Stimulated activated CD4-positive, alpha-beta T cell treated with anti-CD3 and anti-CD28 coated beads, Interleukin-2, amount 100 ng/mL, for 24 hours (primary cell): ENCODE data around the gene GALT.

Experiments
- DNase-seq, 2 donors: peaks; one replicate each; pipeline ENCODE4 v3.0.0-alpha.2; 2020

The GALT gene

GRCh38 chr9:34646211-34647083 lies at the start of gene GALT:
Gene GALT (plus strand): TSS chr9:34646675. CDS start chr9:34646705, 30 bp downstream.
- DNase-seq = peak; percentile 99

GRCh38 chr9:34599546-34599945 lies 46.9 kb upstream of the GALT start:
- no peak for DNase-seq

- no peak for DNase-seq
These were observed 45.6 kb upstream of the GALT start for GRCh38 chr9:34600908-34601307.

GRCh38 chr9:34601937-34602573 lies 44.4 kb upstream of the GALT start:
- no peak for DNase-seq

GRCh38 chr9:34603610-34604231 lies 42.8 kb upstream of the GALT start:
- peak; percentile 87 to 88 for DNase-seq

- DNase-seq = no peak
These were observed 40.3 kb upstream of the GALT start for GRCh38 chr9:34606190-34606589.

GRCh38 chr9:34606905-34607304 lies 39.6 kb upstream of the GALT start:
- DNase-seq = no peak

DNA sequence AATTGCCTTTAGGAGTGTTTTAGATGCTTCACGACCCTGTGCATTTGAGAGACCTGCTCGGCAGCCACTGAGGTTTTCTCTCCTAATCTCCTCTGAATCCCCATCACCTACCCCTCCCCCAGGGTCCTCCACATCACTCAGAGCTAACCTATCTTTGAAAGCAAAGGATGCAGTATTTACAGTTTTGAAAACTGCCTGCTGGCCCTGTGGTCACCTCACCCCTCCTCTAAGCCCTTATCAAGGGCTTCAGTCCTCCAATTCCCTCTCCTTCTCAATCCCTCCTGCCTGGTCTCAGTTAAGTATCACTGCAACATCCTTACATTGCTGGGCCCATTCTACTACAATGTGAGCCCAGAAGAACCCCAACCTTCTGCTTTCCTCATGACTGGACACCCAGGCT lies 39.1 kb upstream of the GALT start:
- no peak for DNase-seq

- no peak for DNase-seq
These were observed 35.9 kb upstream of the GALT start for GRCh38 chr9:34610434-34611206.

DNA sequence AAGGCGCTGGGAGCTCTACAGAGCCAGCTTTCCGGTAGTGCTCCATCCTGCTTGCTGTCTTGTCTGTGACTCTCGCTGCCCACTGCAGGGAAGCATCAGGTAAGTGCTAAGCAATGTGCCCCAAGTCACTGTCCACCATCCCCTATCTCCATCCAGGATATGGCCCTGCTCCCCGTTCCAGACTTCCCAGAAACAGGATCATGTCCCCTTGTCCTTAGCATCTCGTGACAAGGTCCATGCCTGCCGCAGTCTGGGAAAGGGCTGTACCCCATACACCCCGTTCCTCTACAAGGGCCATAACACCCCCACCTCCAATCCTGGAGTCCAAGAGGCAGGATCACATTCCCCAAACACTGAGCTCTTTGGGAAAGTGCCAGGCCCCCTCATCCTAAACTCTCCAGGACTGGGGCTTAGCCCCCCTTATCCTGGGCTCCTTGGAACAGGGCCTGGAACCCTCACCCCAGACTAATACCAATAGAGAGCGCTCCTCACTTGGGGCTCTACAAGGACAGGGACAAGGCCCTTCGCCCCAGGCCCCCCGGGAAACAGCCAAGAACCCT lies 35.1 kb upstream of the GALT start:
- no peak for DNase-seq

GRCh38 chr9:34611811-34612787 lies 34.4 kb upstream of the GALT start, which contains the start of gene RPP25L:
Gene RPP25L (minus strand): TSS chr9:34612097. CDS start chr9:34611296, 801 bp downstream.
- peak; percentile 84 to 91 for DNase-seq

- DNase-seq = peak; percentile 71 to 76
These were observed 33.6 kb upstream of the GALT start for GRCh38 chr9:34612788-34613390.

GRCh38 chr9:34615132-34615531 lies 31.3 kb upstream of the GALT start:
- no peak for DNase-seq

GRCh38 chr9:34620061-34620994 lies 26.1 kb upstream of the GALT start, which contains the start of gene DCTN3:
Gene DCTN3 (minus strand): TSS chr9:34620495. CDS start chr9:34620464, 31 bp downstream.
- DNase-seq = peak; percentile 87 to 90

DNA sequence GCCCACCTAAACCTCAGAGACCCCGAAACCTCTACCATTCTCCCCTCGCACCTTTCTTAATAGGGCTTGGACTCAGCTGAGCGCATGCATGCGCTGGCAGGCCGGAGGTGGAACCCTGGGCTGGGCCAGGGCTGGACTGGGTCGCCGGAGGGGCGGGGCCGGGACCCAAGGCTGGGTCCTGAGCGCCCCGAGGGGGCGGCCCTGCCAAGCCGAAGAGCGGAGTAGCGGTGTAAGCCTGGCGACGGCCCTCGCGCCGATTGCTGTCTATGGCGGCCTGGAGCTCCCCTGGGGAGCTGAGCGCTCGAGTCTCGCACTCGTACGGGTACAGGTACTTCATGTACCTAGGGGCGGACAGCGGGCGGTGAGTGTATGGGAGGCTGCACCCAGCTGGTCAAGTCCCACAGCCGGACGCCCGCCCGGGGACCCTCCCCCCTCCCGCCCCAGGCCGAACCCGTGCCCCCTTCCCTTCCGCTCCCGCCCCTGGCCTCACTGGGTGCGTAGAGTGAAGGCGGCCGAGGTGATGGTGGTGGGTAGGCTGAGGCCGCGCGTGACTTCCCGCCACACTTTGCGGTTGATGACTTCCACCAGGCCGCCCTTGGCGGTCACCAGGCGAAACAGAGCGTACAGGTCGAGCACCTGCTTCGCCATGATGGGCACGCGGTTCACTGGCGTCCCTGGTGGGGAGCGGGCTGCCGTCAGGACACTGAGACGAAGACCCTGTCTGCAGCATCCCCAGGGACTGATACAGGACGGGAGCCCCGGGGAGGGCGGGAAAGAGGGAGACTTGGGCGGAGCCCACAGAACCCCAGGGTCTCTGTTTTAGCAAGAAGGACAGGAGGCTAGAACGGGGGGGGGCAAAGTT lies 22.9 kb upstream of the GALT start:
- DNase-seq = no peak

DNA sequence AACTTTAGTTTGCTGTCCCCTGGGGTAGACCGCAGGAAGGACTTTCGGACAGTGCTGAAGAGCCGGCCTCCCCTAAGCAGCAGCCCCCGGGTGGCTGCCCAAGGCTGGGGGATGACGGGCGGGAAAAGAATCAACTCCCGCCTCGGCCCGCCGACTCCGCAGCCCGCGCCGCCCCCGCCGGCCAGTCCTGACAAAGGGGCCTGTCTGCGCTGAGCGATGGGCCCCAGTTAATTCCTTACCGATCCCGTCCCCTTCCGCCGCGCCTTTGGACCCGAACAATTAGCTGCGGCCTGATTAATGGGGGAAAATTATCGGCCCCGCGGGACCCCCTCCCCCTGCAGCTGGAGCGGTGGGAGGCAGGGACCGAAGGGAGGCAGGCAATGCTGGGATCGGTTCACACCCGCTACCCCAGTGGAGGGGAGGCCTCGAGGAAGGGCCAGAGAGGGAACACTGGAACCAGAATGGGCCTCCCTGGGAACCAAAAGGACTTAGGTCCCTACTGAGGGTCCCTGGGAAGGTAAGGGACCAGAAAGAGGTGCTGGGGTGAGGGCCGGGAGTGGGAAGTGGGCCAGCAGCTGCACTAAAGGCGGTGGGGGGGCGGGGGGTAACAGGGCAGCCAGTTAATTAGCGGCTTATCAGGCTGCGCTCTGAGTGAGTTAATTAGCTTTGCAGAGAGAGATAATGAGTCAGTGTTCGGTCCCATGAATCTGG lies 21.8 kb upstream of the GALT start:
- DNase-seq = no peak

GRCh38 chr9:34625186-34625486 lies 21.3 kb upstream of the GALT start:
- DNase-seq = no peak
